Head of caudate nucleus (tissue), 42 donors: ENCODE data around the gene DRICH1.
A peak's percentile ranks its signal among the peaks of the same experiment; 100 is the strongest.
"Not testable (repeated sequence)": the region's sequence is repeated elsewhere in the genome, so short reads cannot be mapped to it uniquely, and the experiment has no call there.

ENCODE experiments used
- DNase-seq, 42 donors: peaks; one replicate each; pipeline versions ENCODE4 v3.0.0 to v3.0.0-alpha.2; 2020 to 2021; ENCODE audit warnings: mixed read lengths in 7 of 42
- intact Hi-C: fragments of 100-400 bp; cut with DNase I; formaldehyde crosslinking; loops from one replicate; pipeline ENCODE4 v1.15.0; 2022

DRICH1 gene

DNA sequence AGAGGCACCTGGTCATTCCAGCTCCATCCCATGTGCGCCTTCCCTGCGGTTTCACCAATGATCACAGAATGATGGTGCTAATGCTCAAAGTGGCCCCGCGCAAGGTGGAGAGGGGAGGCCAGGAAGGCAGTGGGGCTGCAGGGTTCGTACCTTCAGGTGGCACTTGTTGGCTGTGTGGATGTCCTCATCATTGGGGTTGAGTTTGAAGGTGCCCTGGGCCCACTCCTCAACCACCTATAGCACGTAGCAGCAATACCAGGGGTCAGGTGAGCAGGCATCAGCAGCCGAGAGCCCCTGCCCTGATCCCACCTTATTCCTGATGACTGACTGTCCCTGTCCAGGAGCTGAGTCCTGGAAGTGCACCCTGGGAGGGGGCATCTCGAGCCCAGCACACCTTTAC is 20.6 kb upstream of the DRICH1 start:
- DNase-seq: no peak
- intact Hi-C loops: no loop called here

DNA sequence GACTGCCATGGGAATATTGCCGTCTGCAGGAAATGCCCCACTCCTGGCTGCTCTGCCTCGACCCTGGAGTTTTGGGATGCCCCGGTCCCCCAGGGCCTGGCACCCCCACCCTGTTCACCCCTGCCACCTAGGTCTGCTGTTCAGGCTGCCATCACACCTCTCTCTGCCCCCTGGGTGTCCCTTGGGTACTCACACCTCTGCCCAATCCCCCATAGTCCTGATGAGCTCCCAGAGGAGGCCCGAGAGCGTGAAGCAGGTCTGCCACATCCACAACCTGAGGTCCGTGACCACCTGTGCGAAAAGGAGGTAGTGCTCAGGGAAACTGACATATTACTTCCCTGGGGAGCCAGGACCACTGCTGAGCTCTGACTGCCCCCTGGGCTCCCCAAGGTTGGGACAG is 20.2 kb upstream of the DRICH1 start:
- DNase-seq: no peak
- intact Hi-C loops: no loop called here

DNA sequence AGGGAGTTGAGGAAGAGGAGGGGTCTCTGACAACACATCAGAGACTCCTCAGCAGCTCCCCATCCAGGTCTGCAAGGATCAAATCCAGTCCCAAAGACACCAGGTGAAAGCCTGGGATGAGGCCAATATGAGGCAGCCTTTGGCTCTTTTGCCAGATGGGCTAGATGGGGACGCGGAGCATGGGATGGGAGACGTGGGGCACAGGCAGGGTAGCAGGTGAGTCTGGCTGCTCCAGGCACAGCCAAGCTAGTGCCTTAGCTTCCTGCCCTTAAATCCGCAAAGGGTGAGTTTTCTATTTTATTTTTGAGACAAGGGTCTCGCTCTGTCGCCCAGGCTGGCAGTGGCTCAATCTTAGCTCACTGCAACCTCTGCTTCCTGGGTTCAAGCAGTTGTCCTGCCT is 19.6 kb upstream of the DRICH1 start:
- intact Hi-C loops: no loop called here
- DNase-seq: no peak

DNA sequence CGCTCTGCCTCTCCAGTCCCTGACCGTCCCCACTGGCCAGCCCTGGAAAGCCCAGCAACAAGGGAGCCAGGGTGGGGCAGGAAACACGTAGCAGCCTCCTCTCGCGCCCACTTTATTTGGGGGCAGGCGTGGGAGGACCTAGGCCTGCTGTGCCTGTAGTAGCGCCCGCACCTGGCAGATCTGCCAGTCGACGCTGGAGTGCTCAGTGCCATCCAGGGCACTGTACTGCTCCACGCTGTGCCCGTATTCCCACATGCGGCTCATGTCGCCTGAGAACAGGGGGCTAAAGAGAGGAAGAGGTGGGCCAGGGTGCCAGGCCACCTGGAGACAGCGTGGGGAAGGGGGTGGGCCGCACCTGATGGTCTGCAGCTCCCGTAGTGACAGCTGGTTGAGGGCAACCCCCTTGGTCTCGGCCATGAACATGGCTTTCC is 17.0 kb upstream of the DRICH1 start:
- DNase-seq: no peak
- intact Hi-C loops: no loop called here

DNA sequence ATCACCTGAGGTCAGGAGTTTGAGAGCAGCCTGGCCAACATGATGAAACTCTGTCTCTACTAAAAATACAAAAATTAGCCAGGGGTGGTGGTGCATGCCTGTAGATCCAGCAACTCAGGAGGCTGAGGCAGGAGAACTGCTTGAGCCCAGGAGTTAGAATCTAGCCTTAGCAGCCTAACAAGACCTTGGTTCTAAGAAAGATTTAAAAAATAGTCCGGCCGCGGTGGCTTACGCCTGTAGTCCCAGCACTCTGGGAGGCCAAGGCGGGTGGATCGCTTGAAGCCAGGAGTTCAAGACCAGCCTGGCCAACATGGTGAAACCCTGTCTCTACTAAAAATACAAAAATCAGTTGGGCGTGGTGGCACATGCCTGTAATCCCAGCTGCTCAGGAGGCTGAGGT is 14.4 kb upstream of the DRICH1 start:
- intact Hi-C loops: not testable (repeated sequence)
- peak in 2 of 42 donors; percentile 9 to 22 for DNase-seq

DNA sequence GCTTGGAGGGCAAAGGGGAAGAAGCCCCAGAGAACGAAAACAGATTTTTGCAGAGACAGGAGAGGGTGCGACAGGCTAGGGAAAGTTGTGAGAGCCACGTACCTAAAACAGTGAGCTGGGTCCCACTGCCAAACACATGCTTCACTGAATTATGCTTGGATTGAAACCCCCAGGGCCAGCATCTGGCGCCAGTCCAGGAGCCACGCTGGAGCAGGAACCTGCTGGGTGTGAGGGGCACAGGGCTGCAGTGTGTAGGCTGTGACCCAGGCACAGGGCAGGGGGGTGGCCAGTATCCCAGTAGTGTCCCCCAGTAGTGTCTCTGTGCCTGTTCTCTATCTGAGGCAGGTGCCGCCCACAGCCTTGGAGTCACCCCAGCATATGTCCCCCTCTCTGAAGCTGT is 8.1 kb upstream of the DRICH1 start:
- DNase-seq, intact Hi-C loops: not testable (repeated sequence)

DNA sequence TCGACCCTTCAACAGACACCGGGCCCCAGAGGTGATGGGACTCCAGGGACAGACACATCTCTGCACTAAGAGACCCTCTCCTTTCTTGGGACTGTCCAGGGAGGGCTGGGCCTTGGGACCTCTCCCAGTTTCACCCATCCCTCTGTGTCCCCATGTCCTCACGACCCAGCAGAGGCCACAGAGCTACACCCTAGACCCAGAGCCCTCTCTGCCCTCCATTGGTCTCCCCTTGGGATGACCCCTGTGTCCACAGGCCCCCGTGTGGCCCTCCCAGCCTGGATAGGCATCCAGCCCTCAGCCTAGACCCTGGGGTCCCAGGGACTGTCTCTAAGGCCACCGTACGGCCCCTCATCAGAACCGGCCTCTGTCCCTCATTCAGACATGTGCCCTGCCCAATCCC is 7.5 kb upstream of the DRICH1 start:
- intact Hi-C loops: no loop called here
- no peak for DNase-seq

DNA sequence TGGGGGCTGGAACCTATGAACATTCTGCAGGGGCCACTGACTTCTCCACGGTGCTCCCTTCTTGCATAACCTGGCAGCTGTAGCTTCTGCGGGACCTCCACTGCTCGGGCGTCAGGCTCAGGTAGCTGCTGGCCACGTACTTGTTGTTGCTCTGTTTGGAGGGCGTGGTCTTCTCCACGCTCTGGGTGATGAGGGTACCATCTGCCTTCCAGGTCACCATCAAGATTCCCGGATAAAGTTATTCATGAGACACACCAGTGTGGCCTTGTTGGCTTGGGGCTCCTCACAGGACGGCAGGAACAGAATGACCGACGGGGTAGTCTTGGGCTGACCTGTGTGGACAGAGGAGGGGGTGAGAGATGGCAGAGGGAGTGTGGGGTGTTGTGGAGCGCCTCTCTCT is 6.5 kb upstream of the DRICH1 start:
- DNase-seq: no peak
- intact Hi-C loops: no loop called here

DNA sequence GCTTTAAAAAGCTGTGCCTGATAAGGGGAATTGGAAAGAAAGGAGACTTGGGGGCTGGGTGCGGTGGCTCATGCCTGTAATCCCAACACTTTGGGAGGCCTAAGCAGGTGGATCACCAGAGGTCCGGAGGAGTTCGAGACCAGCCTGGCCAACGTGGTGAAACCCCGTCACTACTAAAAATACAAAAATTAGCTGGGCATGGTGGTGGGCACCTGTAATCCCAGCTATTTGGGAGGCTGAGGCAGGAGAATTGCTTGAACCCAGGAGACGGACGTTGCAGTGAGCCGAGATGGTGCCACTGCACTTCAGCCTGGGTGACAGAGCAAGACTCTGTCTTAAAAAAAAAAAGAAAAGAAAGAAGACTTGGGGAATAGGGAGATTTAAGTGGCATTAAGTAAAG is 3.2 kb upstream of the DRICH1 start:
- intact Hi-C loops, DNase-seq: not testable (repeated sequence)

DNA sequence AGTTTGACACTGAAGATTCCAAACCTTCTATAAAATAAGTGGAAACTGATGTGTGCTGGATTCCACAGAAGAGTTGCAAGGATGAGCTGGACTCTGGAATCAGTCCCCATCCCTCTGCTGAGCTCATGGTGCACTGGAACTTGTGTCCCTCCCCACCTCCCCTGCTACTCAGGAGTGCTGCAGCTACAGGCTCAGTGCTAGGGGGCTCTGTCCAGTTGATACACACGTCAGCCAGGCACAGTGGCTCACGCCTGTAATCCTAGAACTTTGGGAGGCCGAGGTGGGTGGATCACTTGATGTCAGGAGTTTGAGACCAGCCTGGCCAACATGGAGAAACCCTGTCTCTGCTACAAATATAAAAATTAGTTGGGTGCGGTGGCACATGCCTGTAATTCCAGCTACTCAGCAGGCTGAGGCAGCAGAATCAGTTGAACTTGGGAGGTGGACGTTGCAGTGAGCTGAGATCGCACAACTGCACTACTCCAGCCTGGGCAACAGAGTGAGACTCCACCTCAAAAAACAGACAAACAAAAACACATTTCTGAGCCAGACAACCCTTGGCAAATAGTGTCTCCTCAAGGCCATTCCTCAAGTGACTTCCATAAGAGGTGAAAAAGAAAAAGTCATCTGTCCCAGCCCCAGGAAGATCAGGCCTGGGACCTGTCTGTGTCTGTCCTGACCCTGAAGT is 3.9 kb downstream of the DRICH1 start:
- intact Hi-C loops, DNase-seq: not testable (repeated sequence)

DNA sequence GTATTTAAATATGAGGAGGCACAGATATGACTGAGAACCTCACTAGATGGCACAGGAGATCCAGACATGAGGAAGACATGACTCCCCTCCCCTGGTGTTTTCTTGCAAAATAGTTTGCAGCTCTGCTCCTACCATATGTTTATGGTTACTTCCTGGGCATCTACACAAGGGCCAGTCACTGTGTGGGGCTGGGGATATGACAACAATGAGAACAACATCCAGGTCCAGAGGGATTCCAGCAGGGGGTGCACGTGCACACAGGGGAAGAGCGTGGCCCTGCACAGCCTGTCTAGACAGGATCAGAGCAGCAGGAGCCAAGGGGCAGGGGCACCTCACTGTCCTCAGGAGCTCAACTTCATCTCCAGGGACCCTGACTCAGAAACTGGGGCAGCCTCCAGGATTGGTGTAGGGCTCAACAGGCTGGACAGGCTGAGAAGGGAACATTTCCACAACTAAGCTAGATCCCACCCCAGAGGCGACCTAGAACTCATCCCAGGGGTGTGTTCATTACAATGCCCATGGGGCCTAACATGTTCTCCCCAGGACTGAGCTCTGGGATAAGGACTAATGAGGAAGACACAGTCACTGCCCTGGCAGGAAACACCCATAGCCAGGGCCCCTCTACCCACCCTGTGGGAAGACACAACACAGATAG is 4.6 kb downstream of the DRICH1 start:
- peak in 8 of 42 donors; percentile 8 to 49 (median 20) for DNase-seq
- intact Hi-C loops: not testable (repeated sequence)

DNA sequence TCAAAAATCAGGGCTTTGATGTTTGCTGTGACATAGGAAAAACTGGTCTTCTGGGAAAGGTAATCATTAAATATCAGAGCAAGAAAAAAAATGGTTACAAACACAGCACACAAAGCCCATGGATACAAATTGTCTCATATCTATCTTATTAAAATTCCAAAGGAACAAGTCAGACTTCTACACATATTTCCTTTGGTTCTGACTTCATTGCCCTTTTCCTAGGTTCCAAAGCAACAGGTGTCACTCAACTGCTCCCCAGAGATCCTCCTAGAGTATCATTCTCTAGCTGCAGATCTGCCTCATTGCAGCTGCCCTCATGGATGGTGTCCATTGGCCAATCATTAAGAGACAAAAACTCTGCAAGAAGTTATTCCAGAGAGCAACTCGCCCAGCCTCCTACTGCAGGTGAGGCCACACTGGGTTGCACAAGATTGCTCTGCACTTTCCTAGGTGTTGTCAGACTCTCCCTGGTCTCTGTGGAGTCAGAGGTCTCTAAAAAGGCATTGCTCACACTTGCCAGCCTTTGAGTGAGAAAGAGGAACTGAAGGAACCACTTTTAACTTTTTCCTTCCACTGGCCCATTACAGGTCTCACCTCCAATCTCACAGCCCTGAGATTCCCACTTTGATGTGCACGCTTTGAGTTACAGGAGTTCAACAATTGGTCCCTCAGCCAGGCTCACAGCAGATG is 5.7 kb downstream of the DRICH1 start:
- intact Hi-C loops: no loop called here
- DNase-seq: no peak

DNA sequence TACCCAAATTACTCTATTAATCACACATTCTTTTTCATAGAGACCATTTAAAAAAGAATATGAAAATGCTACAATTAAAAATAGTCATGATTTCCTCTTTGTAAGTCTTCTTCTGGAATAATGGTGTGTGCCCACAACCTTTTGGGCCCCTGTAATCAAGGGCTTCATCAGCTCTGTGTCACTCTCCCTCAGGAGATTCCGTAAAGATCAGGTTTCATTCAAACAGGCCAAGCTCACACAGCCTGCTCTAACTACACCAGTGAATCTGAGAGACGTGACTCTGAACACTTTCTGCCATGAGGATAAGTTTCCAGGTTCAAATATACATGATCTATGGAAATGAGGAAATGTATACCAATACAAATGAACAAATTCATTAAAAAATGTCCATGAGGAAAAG is 9.5 kb downstream of the DRICH1 start:
- intact Hi-C loops: no loop called here
- DNase-seq: no peak

DNA sequence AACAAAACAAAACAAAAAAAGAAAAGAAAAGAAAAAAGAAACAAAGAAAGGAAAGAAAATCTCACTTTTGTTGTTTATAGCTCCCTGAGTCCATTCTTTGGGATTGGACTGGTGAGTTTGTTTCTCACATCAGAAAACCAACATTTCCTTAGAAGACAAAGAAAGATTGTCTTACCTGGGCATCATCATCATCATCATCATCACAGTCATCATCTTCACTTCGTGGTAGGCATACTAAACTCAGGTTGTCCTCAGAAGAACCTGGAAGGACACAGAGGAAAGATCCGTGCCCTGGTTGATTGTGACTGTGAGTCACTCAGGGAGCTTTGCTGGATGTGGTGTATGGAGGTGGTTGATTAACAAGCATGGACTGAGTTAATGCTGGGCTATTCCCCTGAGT is 10.2 kb downstream of the DRICH1 start:
- intact Hi-C loops, DNase-seq: not testable (repeated sequence)

DNA sequence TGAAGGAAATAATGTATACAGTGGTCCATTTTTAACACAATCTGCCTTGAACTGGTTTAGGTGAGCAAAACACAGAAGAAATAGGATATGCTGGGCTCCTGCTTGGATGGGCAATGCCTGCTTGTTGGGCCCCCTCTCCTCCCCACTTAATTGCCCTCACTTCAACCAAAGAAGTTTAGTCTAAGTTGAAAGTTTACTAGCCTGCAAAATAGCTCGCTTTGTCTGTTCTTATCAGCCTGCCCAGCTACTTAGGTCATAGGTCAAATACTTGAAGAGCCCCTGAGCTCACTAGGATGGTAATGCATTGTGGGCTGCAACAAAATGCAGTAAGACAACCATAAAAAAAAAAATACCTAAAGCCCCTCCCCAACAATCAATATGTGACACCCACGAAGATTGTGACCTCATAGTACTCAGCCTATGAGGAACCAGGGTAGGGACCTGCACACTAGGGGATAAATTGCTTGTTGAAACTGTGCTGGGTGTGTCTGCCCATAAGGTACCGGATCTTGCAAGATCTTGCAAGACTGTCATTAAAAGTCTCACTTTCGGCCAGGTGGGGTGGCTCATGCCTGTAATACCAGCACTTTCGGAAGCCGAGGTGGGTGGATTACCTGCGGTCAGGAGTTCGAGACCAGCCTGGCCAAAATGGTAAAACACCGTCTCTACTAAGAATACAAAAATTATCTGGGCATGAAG is 10.9 kb downstream of the DRICH1 start:
- intact Hi-C loops: no loop called here
- DNase-seq: peak in 1 of 42 donors; percentile 1

DNA sequence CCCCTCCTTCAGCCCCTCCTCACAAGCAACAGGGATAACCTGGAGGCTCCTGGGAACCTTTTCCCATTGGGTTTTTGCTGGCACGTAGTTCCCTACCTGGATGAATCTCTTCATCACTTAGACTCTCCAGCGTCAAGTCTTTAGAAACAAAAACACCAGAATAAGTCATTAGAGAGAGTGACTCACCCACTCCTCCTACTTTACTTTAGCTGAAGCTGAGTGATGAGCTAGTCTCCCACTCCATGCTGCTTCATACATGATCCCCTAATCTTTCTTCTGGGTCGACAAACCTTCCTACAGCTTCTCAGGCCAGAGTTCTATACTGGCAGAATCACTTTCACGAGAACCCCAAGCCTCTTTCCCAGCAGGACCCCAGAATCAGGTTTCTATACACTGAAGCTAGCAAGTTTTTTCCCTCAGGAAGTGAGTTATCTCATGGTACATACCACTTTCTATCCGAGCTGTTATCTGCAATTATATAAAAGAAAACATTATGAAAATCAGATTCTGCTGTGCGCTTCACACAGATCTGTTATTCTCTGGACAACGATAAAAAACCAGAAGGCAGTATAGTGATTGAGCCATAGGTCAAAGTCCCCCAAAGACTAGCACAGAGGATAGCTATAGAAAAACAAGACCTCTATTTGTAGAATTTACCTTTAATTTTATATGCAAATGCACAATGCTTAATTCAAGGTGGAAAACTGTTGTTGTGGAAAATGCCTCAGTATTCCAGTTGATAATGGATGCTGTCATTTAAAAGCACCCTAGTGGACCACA is 18.7 kb downstream of the DRICH1 start:
- intact Hi-C loops: no loop called here
- DNase-seq: peak in 8 of 42 donors; percentile 3 to 43 (median 16)

DNA sequence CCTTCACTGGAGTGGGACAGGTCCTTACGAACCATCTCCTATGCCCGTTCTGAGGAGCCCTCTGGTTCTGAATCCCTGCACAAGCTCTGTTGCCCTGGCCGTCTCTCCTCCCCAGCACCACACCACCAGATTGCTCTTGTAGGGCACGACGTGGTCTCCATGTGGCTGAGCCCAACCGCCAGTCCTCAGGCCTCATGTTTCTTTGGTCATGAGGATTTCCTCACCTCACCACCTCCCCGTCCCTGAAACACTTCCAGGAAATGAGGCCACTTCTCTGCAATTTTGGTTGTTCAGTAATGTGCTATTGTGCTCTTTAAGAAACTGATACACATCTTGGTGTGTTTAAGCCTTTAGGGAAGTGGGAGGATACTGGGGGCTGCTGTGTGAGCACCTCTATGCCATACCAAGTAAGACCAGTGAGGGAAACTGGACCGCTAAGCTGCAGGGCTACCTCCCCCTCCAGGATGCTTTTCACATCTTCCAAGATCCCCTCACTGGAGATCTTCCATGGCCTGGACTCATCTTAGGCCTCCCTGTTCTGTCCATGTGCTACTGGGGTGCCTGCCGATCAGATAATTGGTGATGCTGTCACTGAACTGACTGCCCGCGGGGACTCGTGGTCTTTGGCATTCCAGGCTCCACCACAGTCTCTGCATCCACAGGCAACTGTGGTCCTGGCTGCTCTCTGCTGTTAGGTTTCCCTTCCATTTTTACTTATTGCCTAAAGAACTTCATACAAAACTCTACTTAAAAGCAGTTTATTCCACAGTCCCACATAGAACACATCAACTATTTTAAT is 21.9 kb downstream of the DRICH1 start:
- DNase-seq: no peak
- intact Hi-C loops: no loop called here

DNA sequence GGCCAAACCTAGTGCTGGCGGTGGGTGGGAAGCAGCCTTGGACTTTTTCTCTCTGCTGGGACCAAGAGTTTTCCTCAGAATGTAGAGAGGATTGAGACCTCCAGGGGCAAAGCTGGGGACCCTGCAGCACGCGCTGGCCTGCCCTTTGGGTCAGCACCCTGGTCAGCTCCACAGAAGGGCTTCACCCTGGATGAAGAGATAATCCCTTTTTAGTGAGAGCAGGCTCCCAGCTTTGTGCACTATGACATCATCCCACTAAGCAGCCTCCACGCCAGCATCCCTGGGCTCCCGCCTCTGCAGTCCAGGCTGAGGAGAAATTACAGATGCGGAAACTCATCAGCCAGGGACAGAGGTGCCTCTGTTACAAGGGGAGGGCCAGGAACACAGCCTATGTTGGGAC is 23.5 kb downstream of the DRICH1 start:
- DNase-seq: no peak
- intact Hi-C loops: no loop called here
